GM13976 (cell line): ENCODE results near the gene KISS1.

Source experiments
- DNase-seq: peaks from one replicate; pipeline ENCODE4 v3.0.0; 2012; ENCODE audit warnings: low spot score
- CTCF ChIP-seq: IDR thresholded peaks from 2 replicates; pipeline ENCODE4 v1.5.1; 2012; ENCODE audit warnings: borderline replicate concordance, mild to moderate bottlenecking; ENCODE audit not compliant: insufficient read depth; ENCODE audit errors: extremely low read depth, missing control alignments, control extremely low read depth
- in situ Hi-C: fragments of 300-500 bp; cut with MboI; formaldehyde crosslinking; loops from one replicate; pipeline ENCODE4 v1.12.0; 2022; ENCODE audit warnings: low sequenced_read_pairs, mixed read lengths, inconsistent platforms; ENCODE audit not compliant: unreplicated experiment

KISS1 gene

DNA sequence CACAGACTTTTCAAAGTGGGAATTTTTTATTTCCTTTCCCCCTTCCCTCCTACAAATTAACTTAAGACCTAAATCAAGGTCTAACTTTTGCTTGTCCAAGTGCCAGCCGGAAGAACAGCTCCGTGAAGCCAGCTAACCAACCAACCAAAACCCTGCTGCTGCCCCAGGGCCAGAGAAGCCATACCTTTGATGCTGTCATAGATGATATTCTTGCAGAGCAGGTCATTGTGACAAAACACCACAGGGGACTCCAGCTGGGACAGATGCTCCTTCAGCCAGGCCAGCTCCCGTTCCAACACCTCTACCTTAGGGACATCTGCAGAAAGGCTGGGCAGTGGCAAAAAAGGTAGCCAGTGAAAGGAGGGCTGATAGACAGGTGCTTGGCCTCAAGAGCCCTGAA, 55.2 kb downstream of the KISS1 start:
- in situ Hi-C loops = no loop called here
- no peak for TF ChIP-seq CTCF
- DNase-seq = no peak
